HepG2 (cell line): ENCODE data around the gene SRC. TPM values are rescaled to one million over a fixed set of nuclear protein-coding genes. Genes with fewer than 3 reads are reported as not detected.

Experiments
- ETV5 ChIP-seq: IDR thresholded peaks from 2 replicates; pipeline ENCODE4 v1.6.1; 2018; ENCODE audit warnings: missing biosample characterization, missing genetic modification reagents, inconsistent platforms, borderline replicate concordance
- MYNN ChIP-seq: sonication (generic); formaldehyde crosslinking; IDR thresholded peaks from 2 replicates; pipeline ENCODE4 v1.4.0; 2020; ENCODE audit warnings: mild to moderate bottlenecking, low read depth, missing genetic modification reagents
- PPARG ChIP-seq: conservative IDR thresholded peaks from 2 replicates; pipeline ENCODE4 v1.6.1; 2016; ENCODE audit warnings: missing biosample characterization, missing genetic modification reagents
- SIN3A ChIP-seq: IDR thresholded peaks from 2 replicates; pipeline ENCODE4 v1.6.1; 2011; ENCODE audit warnings: low read depth, mild to moderate bottlenecking, control low read depth, low read length, borderline replicate concordance
- SOX6 ChIP-seq, 2 experiments: fragments of 450-650 bp in 1 of 2; sonication (generic) in 1 of 2; formaldehyde crosslinking in 1 of 2; IDR thresholded peaks; 2 replicates each; pipeline versions ENCODE4 v1.4.0 to v1.6.1; 2017 to 2020; ENCODE audit warnings: antibody characterized with exemption in 1 of 2, mild to moderate bottlenecking in 1 of 2, missing genetic modification reagents in 1 of 2
- SP1 ChIP-seq, 2 experiments: fragments of 450-650 bp in 1 of 2; sonication (generic) in 1 of 2; formaldehyde crosslinking in 1 of 2; IDR thresholded peaks; 2 replicates each; pipeline versions ENCODE4 v1.4.0 to v1.6.1; 2016 to 2020; ENCODE audit warnings: missing genetic modification reagents in 1 of 2
- ZEB1 ChIP-seq: IDR thresholded peaks from 2 replicates; pipeline ENCODE4 v1.6.1; 2012; ENCODE audit warnings: mild to moderate bottlenecking, low read depth, inconsistent platforms; ENCODE audit not compliant: insufficient replicate concordance
- ZFP36 ChIP-seq: fragments of 150-350 bp; IDR thresholded peaks from 2 replicates; pipeline ENCODE4 v1.6.1; 2018; ENCODE audit warnings: borderline replicate concordance, low read length, low read depth; ENCODE audit not compliant: partially characterized antibody
- ZKSCAN1 ChIP-seq: fragments of 150-350 bp; IDR thresholded peaks from 2 replicates; pipeline ENCODE4 v1.6.1; 2014; ENCODE audit warnings: low read length
- ZNF160 ChIP-seq: sonication (generic); formaldehyde crosslinking; IDR thresholded peaks from 2 replicates; pipeline ENCODE4 v1.8.0; 2022; ENCODE audit warnings: mild to moderate bottlenecking, inconsistent platforms, missing genetic modification reagents
- ZNF432 ChIP-seq: sonication (generic); formaldehyde crosslinking; IDR thresholded peaks from 2 replicates; pipeline ENCODE4 v1.5.0; 2020; ENCODE audit warnings: missing genetic modification reagents, mild to moderate bottlenecking, borderline replicate concordance
- ZNF552 ChIP-seq: sonication (generic); formaldehyde crosslinking; IDR thresholded peaks from 2 replicates; pipeline ENCODE4 v1.9.0; 2022; ENCODE audit warnings: missing genetic modification reagents, mild to moderate bottlenecking, borderline replicate concordance
- ZNF670 ChIP-seq: sonication (generic); formaldehyde crosslinking; IDR thresholded peaks from 2 replicates; pipeline ENCODE4 v1.8.0; 2022; ENCODE audit warnings: mild to moderate bottlenecking, missing genetic modification reagents, borderline replicate concordance
- polyA plus RNA-seq, 8 experiments: library from polyadenylated mRNA; depleted of rRNA in 3 of 8; stranded (reverse) in 7 of 8; unstranded in 1 of 8; fragments of >200 nt; fragmentation: Illumina TruSeq in 4 of 8; extraction: Trizol in 4 of 8; gene quantifications; 2 replicates each; pipeline versions ENCODE4 v1.2.1 to v1.2.3, GENCODE V29; 2011 to 2016; ENCODE audit warnings: low read depth in 4 of 8, missing spikeins in 1 of 8, mixed read lengths in 1 of 8; ENCODE audit not compliant: insufficient read depth in 1 of 8
- total RNA-seq, 5 experiments: library from RNA; depleted of rRNA; stranded (reverse); fragments of >200 nt; fragmentation: Illumina TruSeq; extraction: Trizol; gene quantifications; 2 replicates each; pipeline ENCODE4 v1.2.3, GENCODE V29; 2016; ENCODE audit warnings: low read depth in 1 of 5
- TF ChIP-seq, protein P1 (sequence below): sonication (generic); formaldehyde crosslinking; IDR thresholded peaks from 2 replicates; pipeline ENCODE4 v1.5.0; 2020; ENCODE audit warnings: missing genetic modification reagents, mild to moderate bottlenecking, borderline replicate concordance
- TF ChIP-seq, protein P2 (sequence below): sonication (generic); formaldehyde crosslinking; IDR thresholded peaks from 2 replicates; pipeline ENCODE4 v1.4.0; 2020; ENCODE audit warnings: mild to moderate bottlenecking, missing genetic modification reagents
- TF ChIP-seq, protein P3 (sequence below): sonication (generic); formaldehyde crosslinking; IDR thresholded peaks from 2 replicates; pipeline ENCODE4 v1.4.0; 2020; ENCODE audit warnings: missing genetic modification reagents
- TF ChIP-seq, protein P4 (sequence below): sonication (generic); formaldehyde crosslinking; IDR thresholded peaks from 2 replicates; pipeline ENCODE4 v1.5.0; 2020; ENCODE audit warnings: missing genetic modification reagents
- TF ChIP-seq, protein P5 (sequence below): sonication (generic); formaldehyde crosslinking; IDR thresholded peaks from 2 replicates; pipeline ENCODE4 v1.8.0; 2022; ENCODE audit warnings: mild to moderate bottlenecking, missing genetic modification reagents, moderate library complexity
- TF ChIP-seq, protein P6 (sequence below): sonication (generic); formaldehyde crosslinking; IDR thresholded peaks from 2 replicates; pipeline ENCODE4 v1.5.0; 2020; ENCODE audit warnings: missing genetic modification reagents
- TF ChIP-seq, protein P7 (sequence below): sonication (generic); formaldehyde crosslinking; IDR thresholded peaks from 2 replicates; pipeline ENCODE4 v1.4.0; 2020; ENCODE audit warnings: missing genetic modification reagents

The SRC gene
- total and polyA plus RNA-seq, 2 of the 13 experiments (the other 11 are each of a cell fraction or from before 2014, with no cell fraction given): 54.7 to 192 TPM

DNA sequence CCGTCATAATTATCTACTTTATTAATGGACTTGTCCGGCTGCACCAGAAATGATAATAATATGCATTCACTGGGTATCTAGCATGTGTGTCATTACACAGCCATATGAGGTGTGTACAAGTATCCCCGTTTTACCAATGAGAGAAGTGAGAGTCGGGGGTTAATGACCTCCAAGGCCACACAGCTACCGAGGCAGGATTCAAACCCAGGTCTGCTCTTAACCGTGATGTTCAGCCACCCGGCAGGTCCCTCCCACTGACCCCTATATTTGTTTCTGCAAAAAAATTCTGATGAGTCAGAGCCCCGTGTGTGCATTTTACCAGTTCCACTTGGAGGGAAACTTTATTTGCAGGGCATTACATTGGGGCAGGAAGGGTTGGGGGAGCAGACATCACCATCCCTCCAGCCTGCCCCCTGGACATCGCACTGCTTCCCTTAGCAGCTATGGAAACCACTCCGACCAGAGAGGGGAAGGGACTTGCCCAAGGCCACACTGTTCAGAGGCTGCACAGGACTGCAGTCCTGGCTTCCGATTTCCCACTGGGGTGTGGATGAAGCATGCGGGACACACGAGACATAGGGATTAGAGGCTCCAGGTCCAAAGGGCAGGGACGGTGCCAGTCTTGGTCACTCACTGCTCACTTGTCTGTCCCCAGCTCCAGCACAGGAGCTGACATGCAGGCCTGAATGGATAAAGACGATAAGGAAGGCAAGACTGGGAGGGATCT lies 10.1 kb upstream of the SRC start (continued):
- no peak for TF ChIP-seq ZFP36
- TF ChIP-seq, protein P1, sequence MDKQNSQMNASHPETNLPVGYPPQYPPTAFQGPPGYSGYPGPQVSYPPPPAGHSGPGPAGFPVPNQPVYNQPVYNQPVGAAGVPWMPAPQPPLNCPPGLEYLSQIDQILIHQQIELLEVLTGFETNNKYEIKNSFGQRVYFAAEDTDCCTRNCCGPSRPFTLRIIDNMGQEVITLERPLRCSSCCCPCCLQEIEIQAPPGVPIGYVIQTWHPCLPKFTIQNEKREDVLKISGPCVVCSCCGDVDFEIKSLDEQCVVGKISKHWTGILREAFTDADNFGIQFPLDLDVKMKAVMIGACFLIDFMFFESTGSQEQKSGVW (CRISPR knock-in tag): no peak
- TF ChIP-seq, protein P2, sequence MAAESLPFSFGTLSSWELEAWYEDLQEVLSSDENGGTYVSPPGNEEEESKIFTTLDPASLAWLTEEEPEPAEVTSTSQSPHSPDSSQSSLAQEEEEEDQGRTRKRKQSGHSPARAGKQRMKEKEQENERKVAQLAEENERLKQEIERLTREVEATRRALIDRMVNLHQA (CRISPR knock-in tag): no peak
- TF ChIP-seq SOX6 (IDR thresholded peaks at IDR 0.05): no peak
- peak; percentile 40; the same call in 1 of the 2 replicates for TF ChIP-seq SOX6 (CRISPR knock-in tag; IDR thresholded peaks at IDR 0.05)
- TF ChIP-seq, protein P3, sequence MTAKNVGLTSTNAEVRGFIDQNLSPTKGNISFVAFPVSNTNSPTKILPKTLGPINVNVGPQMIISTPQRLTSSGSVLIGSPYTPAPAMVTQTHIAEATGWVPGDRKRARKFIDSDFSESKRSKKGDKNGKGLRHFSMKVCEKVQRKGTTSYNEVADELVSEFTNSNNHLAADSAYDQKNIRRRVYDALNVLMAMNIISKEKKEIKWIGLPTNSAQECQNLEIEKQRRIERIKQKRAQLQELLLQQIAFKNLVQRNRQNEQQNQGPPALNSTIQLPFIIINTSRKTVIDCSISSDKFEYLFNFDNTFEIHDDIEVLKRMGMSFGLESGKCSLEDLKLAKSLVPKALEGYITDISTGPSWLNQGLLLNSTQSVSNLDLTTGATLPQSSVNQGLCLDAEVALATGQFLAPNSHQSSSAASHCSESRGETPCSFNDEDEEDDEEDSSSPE (CRISPR knock-in tag): no peak
- no peak for TF ChIP-seq ZNF670 (CRISPR knock-in tag)
- TF ChIP-seq, protein P4, sequence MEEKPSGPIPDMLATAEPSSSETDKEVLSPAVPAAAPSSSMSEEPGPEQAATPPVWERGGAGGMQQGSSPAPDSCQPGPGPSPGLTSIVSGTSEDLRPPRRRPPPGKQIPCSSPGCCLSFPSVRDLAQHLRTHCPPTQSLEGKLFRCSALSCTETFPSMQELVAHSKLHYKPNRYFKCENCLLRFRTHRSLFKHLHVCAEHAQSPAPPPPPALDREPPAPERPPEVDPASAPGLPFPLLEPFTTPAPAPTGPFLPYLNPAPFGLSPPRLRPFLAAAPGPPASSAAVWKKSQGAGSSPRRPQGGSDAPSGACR (CRISPR knock-in tag): 0 out of 2 replicates have a peak, but pooled peaks have one; percentile 57
- no peak for TF ChIP-seq SP1 (IDR thresholded peaks at IDR 0.05)
- no peak for TF ChIP-seq SP1 (CRISPR knock-in tag; IDR thresholded peaks at IDR 0.05)
- TF ChIP-seq PPARG (CRISPR knock-in tag): no peak
- no peak for TF ChIP-seq ZNF160 (CRISPR knock-in tag)
- no peak for TF ChIP-seq ZEB1
- no peak for TF ChIP-seq ZNF552 (CRISPR knock-in tag)
- TF ChIP-seq SIN3A: no peak
- TF ChIP-seq, protein P5, sequence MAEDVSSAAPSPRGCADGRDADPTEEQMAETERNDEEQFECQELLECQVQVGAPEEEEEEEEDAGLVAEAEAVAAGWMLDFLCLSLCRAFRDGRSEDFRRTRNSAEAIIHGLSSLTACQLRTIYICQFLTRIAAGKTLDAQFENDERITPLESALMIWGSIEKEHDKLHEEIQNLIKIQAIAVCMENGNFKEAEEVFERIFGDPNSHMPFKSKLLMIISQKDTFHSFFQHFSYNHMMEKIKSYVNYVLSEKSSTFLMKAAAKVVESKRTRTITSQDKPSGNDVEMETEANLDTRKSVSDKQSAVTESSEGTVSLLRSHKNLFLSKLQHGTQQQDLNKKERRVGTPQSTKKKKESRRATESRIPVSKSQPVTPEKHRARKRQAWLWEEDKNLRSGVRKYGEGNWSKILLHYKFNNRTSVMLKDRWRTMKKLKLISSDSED (CRISPR knock-in tag): no peak
- no peak for TF ChIP-seq ZKSCAN1
- TF ChIP-seq, protein P6, sequence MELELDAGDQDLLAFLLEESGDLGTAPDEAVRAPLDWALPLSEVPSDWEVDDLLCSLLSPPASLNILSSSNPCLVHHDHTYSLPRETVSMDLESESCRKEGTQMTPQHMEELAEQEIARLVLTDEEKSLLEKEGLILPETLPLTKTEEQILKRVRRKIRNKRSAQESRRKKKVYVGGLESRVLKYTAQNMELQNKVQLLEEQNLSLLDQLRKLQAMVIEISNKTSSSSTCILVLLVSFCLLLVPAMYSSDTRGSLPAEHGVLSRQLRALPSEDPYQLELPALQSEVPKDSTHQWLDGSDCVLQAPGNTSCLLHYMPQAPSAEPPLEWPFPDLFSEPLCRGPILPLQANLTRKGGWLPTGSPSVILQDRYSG: no peak
- TF ChIP-seq ZNF432 (CRISPR knock-in tag): no peak
- no peak for TF ChIP-seq MYNN (CRISPR knock-in tag)
- TF ChIP-seq ETV5 (CRISPR knock-in tag): 0 out of 2 replicates have a peak, but pooled peaks have one; percentile 14
- TF ChIP-seq, protein P7, sequence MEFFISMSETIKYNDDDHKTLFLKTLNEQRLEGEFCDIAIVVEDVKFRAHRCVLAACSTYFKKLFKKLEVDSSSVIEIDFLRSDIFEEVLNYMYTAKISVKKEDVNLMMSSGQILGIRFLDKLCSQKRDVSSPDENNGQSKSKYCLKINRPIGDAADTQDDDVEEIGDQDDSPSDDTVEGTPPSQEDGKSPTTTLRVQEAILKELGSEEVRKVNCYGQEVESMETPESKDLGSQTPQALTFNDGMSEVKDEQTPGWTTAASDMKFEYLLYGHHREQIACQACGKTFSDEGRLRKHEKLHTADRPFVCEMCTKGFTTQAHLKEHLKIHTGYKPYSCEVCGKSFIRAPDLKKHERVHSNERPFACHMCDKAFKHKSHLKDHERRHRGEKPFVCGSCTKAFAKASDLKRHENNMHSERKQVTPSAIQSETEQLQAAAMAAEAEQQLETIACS (CRISPR knock-in tag): no peak
